ENCODE data around the gene VNN1.

- TF ChIP-seq POLR2A (IDR thresholded peaks at IDR 0.05) (no peak), CTCF (IDR thresholded peaks at IDR 0.05) (no peak)
These were observed 80.5 kb downstream of the VNN1 start for GRCh38 chr6:132633362-132633761.
